GM18498 (cell line): ENCODE measurements around the gene FAM83C.

Experiments
- ATAC-seq: cut with Tn5 transposase; IDR thresholded peaks from one replicate; pipeline ENCODE4 v1.9.1; 2021; ENCODE audit warnings: mild to moderate bottlenecking, moderate library complexity; ENCODE audit not compliant: unreplicated experiment

The FAM83C gene

GRCh38 chr20:35291654-35292503, at the start of gene FAM83C:
TSS of gene FAM83C (minus strand) at chr20:35292425. CDS start at chr20:35292304, 121 bp downstream.
- no peak for ATAC-seq

GRCh38 chr20:35341366-35342028, 49.3 kb upstream of the FAM83C start:
- no peak for ATAC-seq

GRCh38 chr20:35340436-35340835, 48.2 kb upstream of the FAM83C start:
- ATAC-seq, result no peak

GRCh38 chr20:35339636-35340035, 47.4 kb upstream of the FAM83C start:
- no peak for ATAC-seq

GRCh38 chr20:35339007-35339406, 46.8 kb upstream of the FAM83C start:
- ATAC-seq, result no peak

GRCh38 chr20:35334311-35335101, 42.3 kb upstream of the FAM83C start:
- ATAC-seq, result no peak

- ATAC-seq, result no peak
These were observed 41.4 kb upstream of the FAM83C start for GRCh38 chr20:35333606-35334005.

GRCh38 chr20:35332540-35333200, 40.4 kb upstream of the FAM83C start:
- no peak for ATAC-seq

GRCh38 chr20:35329435-35330139, 37.4 kb upstream of the FAM83C start:
- ATAC-seq, result no peak

- ATAC-seq, result no peak
These were observed 36.5 kb upstream of the FAM83C start for GRCh38 chr20:35328689-35329088.

GRCh38 chr20:35328095-35328685, 36.0 kb upstream of the FAM83C start:
- no peak for ATAC-seq

- no peak for ATAC-seq
These were observed 35.1 kb upstream of the FAM83C start for GRCh38 chr20:35327074-35327976.

GRCh38 chr20:35326740-35327073, 34.5 kb upstream of the FAM83C start:
- no peak for ATAC-seq

GRCh38 chr20:35326021-35326739, 34.0 kb upstream of the FAM83C start:
- no peak for ATAC-seq

- ATAC-seq, result no peak
These were observed 33.2 kb upstream of the FAM83C start for GRCh38 chr20:35325401-35325800.

- ATAC-seq, result no peak
These were observed 28.3 kb upstream of the FAM83C start for GRCh38 chr20:35320396-35321126.

- no peak for ATAC-seq
These were observed 27.6 kb upstream of the FAM83C start for GRCh38 chr20:35319871-35320197.
